Activated CD8-positive, alpha-beta memory T cell treated with anti-CD3 and anti-CD28 coated beads, Interleukin-2, amount 50 U/mL, for 4 hours (primary cell): ENCODE measurements around the gene SCGB1D1.
A peak's percentile ranks its signal among the peaks of the same experiment; 100 is the strongest.
"Not testable (repeated sequence)": the region's sequence is repeated elsewhere in the genome, so short reads cannot be mapped to it uniquely, and the experiment has no call there.

Experiments used
- DNase-seq: peaks from one replicate; pipeline ENCODE4 v3.0.0-alpha.2; 2020

SCGB1D1 gene

GRCh38 chr11:62169448-62169847 lies 20.6 kb upstream of the SCGB1D1 start:
- DNase-seq: no peak

- no peak for DNase-seq
Measured at GRCh38 chr11:62169935-62170334, 20.1 kb upstream of the SCGB1D1 start.

- DNase-seq: peak; percentile 69
Measured at GRCh38 chr11:62171261-62171723, 18.7 kb upstream of the SCGB1D1 start.

- no peak for DNase-seq
Measured at GRCh38 chr11:62172294-62172693, 17.7 kb upstream of the SCGB1D1 start.

- DNase-seq: no peak
Measured at GRCh38 chr11:62176766-62177165, 13.2 kb upstream of the SCGB1D1 start.

- no peak for DNase-seq
Measured at GRCh38 chr11:62179995-62180394, 10.0 kb upstream of the SCGB1D1 start.

GRCh38 chr11:62181097-62181496 lies 8.9 kb upstream of the SCGB1D1 start:
- DNase-seq: no peak

GRCh38 chr11:62182147-62182891 lies 7.7 kb upstream of the SCGB1D1 start:
- DNase-seq: no peak

GRCh38 chr11:62186195-62186594 lies 3.8 kb upstream of the SCGB1D1 start:
- DNase-seq: no peak

- no peak for DNase-seq
Measured at GRCh38 chr11:62193952-62194351, 3.9 kb downstream of the SCGB1D1 start.

- not testable (repeated sequence) for DNase-seq
Measured at GRCh38 chr11:62195010-62195409, 5.0 kb downstream of the SCGB1D1 start.

- DNase-seq: no peak
Measured at GRCh38 chr11:62195945-62196344, 5.9 kb downstream of the SCGB1D1 start.

GRCh38 chr11:62197400-62197799 lies 7.4 kb downstream of the SCGB1D1 start:
- not testable (repeated sequence) for DNase-seq

GRCh38 chr11:62201376-62201775 lies 11.4 kb downstream of the SCGB1D1 start:
- no peak for DNase-seq

GRCh38 chr11:62202910-62203309 lies 12.9 kb downstream of the SCGB1D1 start:
- no peak for DNase-seq

GRCh38 chr11:62204430-62204829 lies 14.4 kb downstream of the SCGB1D1 start:
- no peak for DNase-seq

- DNase-seq: no peak
Measured at GRCh38 chr11:62205441-62205840, 15.4 kb downstream of the SCGB1D1 start.

- DNase-seq: not testable (repeated sequence)
Measured at GRCh38 chr11:62206276-62207066, 16.5 kb downstream of the SCGB1D1 start.

- DNase-seq: no peak
Measured at GRCh38 chr11:62208785-62209144, 18.7 kb downstream of the SCGB1D1 start.

GRCh38 chr11:62217191-62217748 lies 27.3 kb downstream of the SCGB1D1 start:
- no peak for DNase-seq

GRCh38 chr11:62221498-62221897 lies 31.5 kb downstream of the SCGB1D1 start:
- DNase-seq: no peak

- DNase-seq: no peak
Measured at GRCh38 chr11:62223095-62223494, 33.1 kb downstream of the SCGB1D1 start.

- DNase-seq: no peak
Measured at GRCh38 chr11:62233730-62234129, 43.7 kb downstream of the SCGB1D1 start.

- no peak for DNase-seq
Measured at GRCh38 chr11:62236187-62236586, 46.2 kb downstream of the SCGB1D1 start.
